Measurements from ENCODE around the gene UFSP2.

DNA sequence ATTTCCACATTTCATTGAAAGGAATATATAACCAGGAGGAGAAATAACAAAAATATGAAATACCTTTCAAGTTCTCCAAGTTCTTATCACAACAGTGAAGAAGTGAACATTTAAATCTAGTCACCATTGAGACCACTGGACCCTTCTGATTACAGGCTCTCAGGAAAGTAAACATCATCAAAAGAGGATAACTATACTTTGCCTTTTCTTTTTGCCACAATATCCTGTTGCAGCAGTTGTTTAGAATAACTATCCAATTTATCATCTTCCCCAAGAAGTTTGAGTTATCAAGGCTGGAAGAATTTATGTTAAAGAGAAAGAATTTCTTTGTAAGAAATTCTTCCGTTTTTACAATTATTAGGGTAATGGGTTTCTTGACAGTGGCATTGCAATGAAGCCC lies 33.6 kb downstream of the UFSP2 start:
- TF ChIP-seq, protein P1, sequence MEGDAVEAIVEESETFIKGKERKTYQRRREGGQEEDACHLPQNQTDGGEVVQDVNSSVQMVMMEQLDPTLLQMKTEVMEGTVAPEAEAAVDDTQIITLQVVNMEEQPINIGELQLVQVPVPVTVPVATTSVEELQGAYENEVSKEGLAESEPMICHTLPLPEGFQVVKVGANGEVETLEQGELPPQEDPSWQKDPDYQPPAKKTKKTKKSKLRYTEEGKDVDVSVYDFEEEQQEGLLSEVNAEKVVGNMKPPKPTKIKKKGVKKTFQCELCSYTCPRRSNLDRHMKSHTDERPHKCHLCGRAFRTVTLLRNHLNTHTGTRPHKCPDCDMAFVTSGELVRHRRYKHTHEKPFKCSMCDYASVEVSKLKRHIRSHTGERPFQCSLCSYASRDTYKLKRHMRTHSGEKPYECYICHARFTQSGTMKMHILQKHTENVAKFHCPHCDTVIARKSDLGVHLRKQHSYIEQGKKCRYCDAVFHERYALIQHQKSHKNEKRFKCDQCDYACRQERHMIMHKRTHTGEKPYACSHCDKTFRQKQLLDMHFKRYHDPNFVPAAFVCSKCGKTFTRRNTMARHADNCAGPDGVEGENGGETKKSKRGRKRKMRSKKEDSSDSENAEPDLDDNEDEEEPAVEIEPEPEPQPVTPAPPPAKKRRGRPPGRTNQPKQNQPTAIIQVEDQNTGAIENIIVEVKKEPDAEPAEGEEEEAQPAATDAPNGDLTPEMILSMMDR (IDR thresholded peaks at IDR 0.05), result no peak
- TF ChIP-seq POLR2AphosphoS5 (IDR thresholded peaks at IDR 0.05; ENCODE audit: insufficient read depth in 1 of 2, low read depth in 1 of 2), result no peak
- TF ChIP-seq POLR2A (IDR thresholded peaks at IDR 0.05), result no peak
